HG02623 (cell line): ENCODE data around the gene OR6Y1.

Experiments used
- ATAC-seq: cut with Tn5 transposase; IDR thresholded peaks from one replicate; pipeline ENCODE4 v1.9.1; 2021; ENCODE audit warnings: moderate library complexity; ENCODE audit not compliant: unreplicated experiment

OR6Y1 gene

GRCh38 chr1:158554352-158554751 lies at the start of gene OR6Y1:
OR6Y1 (minus strand) TSS chr1:158554405; CDS start chr1:158548105, 6,300 bp downstream.
- no peak for ATAC-seq

- no peak for ATAC-seq
Measured at GRCh38 chr1:158600735-158601134, 46.5 kb upstream of the OR6Y1 start.

GRCh38 chr1:158586942-158587341 lies 32.7 kb upstream of the OR6Y1 start:
- ATAC-seq = no peak

- no peak for ATAC-seq
Measured at GRCh38 chr1:158583962-158584361, 29.8 kb upstream of the OR6Y1 start.

GRCh38 chr1:158579733-158580132 lies 25.5 kb upstream of the OR6Y1 start, which contains the start of gene OR10X1:
OR10X1 (minus strand) TSS chr1:158579899; CDS start chr1:158579899, 0 bp downstream.
- ATAC-seq = no peak

GRCh38 chr1:158577561-158577960 lies 23.4 kb upstream of the OR6Y1 start:
- ATAC-seq = no peak

GRCh38 chr1:158572226-158572625 lies 18.0 kb upstream of the OR6Y1 start:
- no peak for ATAC-seq

- no peak for ATAC-seq
Measured at GRCh38 chr1:158570480-158570879, 16.3 kb upstream of the OR6Y1 start, which contains the start of gene OR6P1. OR6P1 (minus strand) TSS chr1:158570580; CDS start chr1:158563604, 6,976 bp downstream.

- ATAC-seq = no peak
Measured at GRCh38 chr1:158564608-158565007, 10.4 kb upstream of the OR6Y1 start.

- ATAC-seq = no peak
Measured at GRCh38 chr1:158563853-158564252, 9.6 kb upstream of the OR6Y1 start.

GRCh38 chr1:158559696-158560095 lies 5.5 kb upstream of the OR6Y1 start:
- ATAC-seq = no peak

GRCh38 chr1:158552296-158552695 lies 1.9 kb downstream of the OR6Y1 start:
- no peak for ATAC-seq

- ATAC-seq = no peak
Measured at GRCh38 chr1:158547533-158547932, 6.7 kb downstream of the OR6Y1 start.

- no peak for ATAC-seq
Measured at GRCh38 chr1:158537609-158538008, 16.6 kb downstream of the OR6Y1 start.

- ATAC-seq = no peak
Measured at GRCh38 chr1:158534496-158534895, 19.7 kb downstream of the OR6Y1 start.

GRCh38 chr1:158527190-158527815 lies 26.9 kb downstream of the OR6Y1 start:
- no peak for ATAC-seq

- no peak for ATAC-seq
Measured at GRCh38 chr1:158521666-158522058, 32.5 kb downstream of the OR6Y1 start.

- ATAC-seq = no peak
Measured at GRCh38 chr1:158520955-158521665, 33.1 kb downstream of the OR6Y1 start.

GRCh38 chr1:158520021-158520420 lies 34.2 kb downstream of the OR6Y1 start:
- no peak for ATAC-seq

GRCh38 chr1:158516966-158517365 lies 37.2 kb downstream of the OR6Y1 start:
- no peak for ATAC-seq

GRCh38 chr1:158509471-158510156 lies 44.6 kb downstream of the OR6Y1 start:
- no peak for ATAC-seq

- ATAC-seq = no peak
Measured at GRCh38 chr1:158507511-158507910, 46.7 kb downstream of the OR6Y1 start.
